CD8-positive, alpha-beta memory T cell (primary cell): Measurements from ENCODE around the gene SLC12A5. TPM values are rescaled to one million over a fixed set of nuclear protein-coding genes. Genes with fewer than 3 reads are reported as not detected.
A peak's percentile ranks its signal among the peaks of the same experiment; 100 is the strongest.
"Not testable (repeated sequence)": the region's sequence is repeated elsewhere in the genome, so short reads cannot be mapped to it uniquely, and the experiment has no call there.

Experiments
- CTCF ChIA-PET: fragments of 350-600 bp; sonication (Branson Sonifier 250); formaldehyde crosslinking; loops from one replicate; lab custom pipeline; 2021; ENCODE audit warnings: antibody characterized with exemption; lab: Charles Lee
- POLR2A ChIA-PET: fragments of 350-600 bp; sonication (Branson Sonifier 250); formaldehyde crosslinking; loops from one replicate; lab custom pipeline; 2021; ENCODE audit warnings: antibody characterized with exemption; lab: Charles Lee
- DNase-seq, 5 donors: peaks; one replicate each; pipeline versions ENCODE4 v3.0.0 to v3.0.0-alpha.2; 2020 to 2022; ENCODE audit warnings: mixed read lengths in 1 of 5
- H3K27ac ChIP-seq: one replicate; pipeline ENCODE4 v1.7.0; 2013; ENCODE audit warnings: low read depth, mild to moderate bottlenecking, low read length, moderate library complexity
- H3K27me3 ChIP-seq: 2 replicates; pipeline ENCODE4 v1.7.0; 2013; ENCODE audit warnings: low read length, mild to moderate bottlenecking; ENCODE audit not compliant: insufficient read depth, poor library complexity, severe bottlenecking
- H3K36me3 ChIP-seq: 2 replicates; pipeline ENCODE4 v1.7.0; 2013; ENCODE audit warnings: mild to moderate bottlenecking, low read length, moderate library complexity; ENCODE audit not compliant: insufficient read depth
- H3K4me1 ChIP-seq: 2 replicates; pipeline ENCODE4 v1.7.0; 2013; ENCODE audit warnings: mild to moderate bottlenecking, low read length, moderate library complexity; ENCODE audit not compliant: insufficient read depth
- H3K4me3 ChIP-seq: 2 replicates; pipeline ENCODE4 v1.7.0; 2013; ENCODE audit warnings: mild to moderate bottlenecking, low read length
- H3K9me3 ChIP-seq: 2 replicates; pipeline ENCODE4 v1.7.0; 2013; ENCODE audit warnings: mild to moderate bottlenecking, low read length
- H3K27ac Mint-ChIP-seq, 8 donors: one replicate each; pipeline ENCODE4 v1.8.0; 2020 to 2021; ENCODE audit warnings: mixed read lengths in 8 of 8, mild to moderate bottlenecking in 6 of 8, inconsistent platforms in 3 of 8, moderate library complexity in 3 of 8
- H3K27me3 Mint-ChIP-seq, 2 donors: one replicate each; pipeline ENCODE4 v1.8.0; 2020 to 2021; ENCODE audit warnings: mixed read lengths in 2 of 2, mild to moderate bottlenecking in 1 of 2, moderate library complexity in 1 of 2
- H3K36me3 Mint-ChIP-seq, 3 donors: one replicate each; pipeline ENCODE4 v1.8.0; 2020 to 2021; ENCODE audit warnings: mixed read lengths in 3 of 3, inconsistent platforms in 1 of 3, mild to moderate bottlenecking in 1 of 3
- H3K4me1 Mint-ChIP-seq, 3 donors: one replicate each; pipeline ENCODE4 v1.8.0; 2020 to 2021; ENCODE audit warnings: mixed read lengths in 3 of 3, inconsistent platforms in 1 of 3, mild to moderate bottlenecking in 1 of 3
- H3K4me3 Mint-ChIP-seq, 7 donors: one replicate each; pipeline ENCODE4 v1.8.0; 2020 to 2021; ENCODE audit warnings: mixed read lengths in 7 of 7, mild to moderate bottlenecking in 6 of 7, moderate library complexity in 4 of 7, inconsistent platforms in 2 of 7
- H3K9me3 Mint-ChIP-seq, 5 donors: one replicate each; pipeline ENCODE4 v1.8.0; 2020 to 2022; ENCODE audit warnings: mixed read lengths in 5 of 5, mild to moderate bottlenecking in 3 of 5, moderate library complexity in 2 of 5, inconsistent platforms in 1 of 5
- polyA plus RNA-seq: library from polyadenylated mRNA; unstranded; fragments of 300-500 nt; fragmentation: Illumina TruSeq; gene quantifications from one replicate; pipeline ENCODE4 v1.2.3, GENCODE V29; 2021
- total RNA-seq, 2 experiments: library from RNA; stranded (reverse); gene quantifications; one replicate each; pipeline ENCODE4 v1.2.3, GENCODE V29; 2021

SLC12A5 gene
- total and polyA plus RNA-seq, 3 experiments from 2014 or later: not detected

GRCh38 chr20:46093531-46093930 is 64.5 kb downstream of the SLC12A5 start:
- Histone ChIP-seq H3K36me3 (no peaks in the 10 kb centered on the region), H3K9me3 (no peaks in the 10 kb centered on the region), H3K27me3 (peaks cover 5% of the 10 kb centered on the region), H3K4me1 (peaks cover under 1% of the 10 kb centered on the region), H3K27ac (no peak overlapping the region), H3K4me3 (no peak overlapping the region)
- no peak overlapping the region for H3K4me3 Mint-ChIP-seq
- CTCF ChIA-PET: no interaction called here
- H3K27me3 Mint-ChIP-seq: peaks cover 7 to 17% of the 10 kb centered on the region in 2 donors
- POLR2A ChIA-PET: no interaction called here
- H3K9me3 Mint-ChIP-seq: no peaks in the 10 kb centered on the region
- peaks cover 14 to 15% (median 14%) of the 10 kb centered on the region in 3 donors for H3K4me1 Mint-ChIP-seq
- H3K27ac Mint-ChIP-seq: peak overlapping the region in 1 of 8 donors; percentile 71
- no peak for DNase-seq
- peaks cover 0 to 6% (median 1%) of the 10 kb centered on the region in 3 donors for H3K36me3 Mint-ChIP-seq

DNA sequence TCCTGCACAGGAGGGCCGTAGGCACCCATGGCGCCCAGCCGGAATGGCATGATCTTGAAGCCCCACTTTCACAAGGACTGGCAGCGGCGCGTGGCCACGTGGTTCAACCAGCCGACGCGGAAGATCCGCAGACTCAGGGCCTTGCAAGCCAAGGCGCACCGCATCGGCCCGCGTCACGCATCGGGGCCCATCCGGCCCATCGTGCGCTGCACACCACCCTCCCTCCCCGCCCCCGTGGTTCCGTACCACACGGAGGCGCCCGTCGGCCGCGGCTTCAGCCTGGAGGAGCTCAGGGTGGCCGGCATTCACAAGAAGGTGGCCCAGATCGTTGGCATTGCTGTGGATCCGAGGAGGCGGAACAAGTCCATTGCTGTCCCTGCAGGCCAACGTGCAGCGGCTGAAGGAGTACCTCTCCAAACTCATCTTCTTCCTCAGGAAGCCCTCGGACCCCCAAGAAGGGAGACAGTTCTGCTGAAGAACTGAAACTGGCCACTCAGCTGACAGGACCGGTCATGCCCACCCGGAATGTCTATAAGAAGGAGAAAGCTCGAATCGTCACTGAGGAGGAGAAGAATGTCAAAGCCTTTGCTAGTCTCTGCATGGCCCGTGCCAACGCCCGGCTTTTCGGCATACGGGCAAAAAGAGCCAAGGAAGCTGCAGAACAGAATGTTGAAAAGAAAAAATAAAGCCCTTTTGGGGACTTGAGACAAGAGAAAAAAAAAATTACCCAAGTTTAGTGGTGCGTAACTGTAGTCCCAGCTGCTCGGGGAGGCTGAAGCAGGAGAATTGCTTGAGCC is 70.7 kb downstream of the SLC12A5 start:
- H3K4me1 Mint-ChIP-seq: no peaks in the 10 kb centered on the region
- CTCF ChIA-PET: no interaction called here
- peaks cover 0 to 15% (median 0%) of the 10 kb centered on the region in 3 donors for H3K36me3 Mint-ChIP-seq
- Histone ChIP-seq H3K36me3 (no peaks in the 10 kb centered on the region), H3K4me1 (no peaks in the 10 kb centered on the region), H3K27me3 (peaks cover 13% of the 10 kb centered on the region), H3K9me3 (no peaks in the 10 kb centered on the region), H3K4me3 (no peak overlapping the region), H3K27ac (no peak overlapping the region)
- H3K4me3 Mint-ChIP-seq: no peak overlapping the region
- POLR2A ChIA-PET: no interaction called here
- H3K9me3 Mint-ChIP-seq: peaks cover 0 to 6% (median 2%) of the 10 kb centered on the region in 5 donors
- peaks cover 38 to 62% of the 10 kb centered on the region in 2 donors for H3K27me3 Mint-ChIP-seq
- no peak overlapping the region for H3K27ac Mint-ChIP-seq
- DNase-seq: no peak

DNA sequence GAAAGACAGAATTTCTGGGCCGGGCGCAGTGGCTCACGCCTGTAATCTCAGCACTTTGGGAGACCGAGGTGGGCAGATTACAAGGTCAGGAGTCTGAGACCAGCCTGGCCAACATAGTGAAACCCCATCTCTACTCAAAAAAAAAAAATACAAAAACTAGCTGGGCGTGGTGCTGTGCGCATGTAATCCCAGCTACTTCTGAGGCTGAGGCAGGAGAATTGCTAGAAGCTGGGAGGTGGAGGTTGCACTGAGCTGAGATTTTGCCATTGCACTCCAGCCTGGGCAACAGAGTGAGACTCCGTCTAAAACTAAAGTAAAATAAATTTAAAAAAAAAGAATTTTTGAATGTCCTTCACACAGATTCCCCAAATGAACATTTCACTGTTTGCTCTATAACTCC is 71.4 kb downstream of the SLC12A5 start:
- H3K4me1 ChIP-seq, H3K36me3 ChIP-seq, H3K27ac ChIP-seq, H3K9me3 ChIP-seq, POLR2A ChIA-PET, H3K27ac Mint-ChIP-seq, CTCF ChIA-PET, H3K4me3 ChIP-seq, H3K4me1 Mint-ChIP-seq, DNase-seq, H3K9me3 Mint-ChIP-seq, H3K4me3 Mint-ChIP-seq: not testable (repeated sequence)
- H3K27me3 Mint-ChIP-seq: peaks cover 42 to 69% of the 10 kb centered on the region in 2 donors
- H3K36me3 Mint-ChIP-seq: peaks cover 0 to 21% (median 0%) of the 10 kb centered on the region in 3 donors
- H3K27me3 ChIP-seq: peaks cover 13% of the 10 kb centered on the region

DNA sequence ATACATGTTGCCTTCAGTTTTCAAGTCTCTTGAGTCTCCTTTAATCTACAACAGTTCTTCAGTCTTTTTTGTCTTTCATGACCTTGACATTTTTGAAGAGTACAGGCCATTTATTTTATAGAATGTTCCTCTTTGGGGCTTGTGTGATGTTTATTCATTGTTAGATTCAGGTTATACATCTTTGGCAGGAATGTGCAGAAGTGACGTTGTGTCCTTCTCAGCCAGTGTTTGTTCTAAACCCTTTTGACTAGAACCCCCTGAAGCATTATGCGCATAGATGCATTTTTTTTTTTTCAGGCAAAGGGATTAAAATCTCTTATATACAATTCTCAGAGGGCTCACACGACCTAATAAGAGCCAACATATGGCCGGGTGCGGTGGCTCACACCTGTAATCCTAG is 72.0 kb downstream of the SLC12A5 start:
- Histone ChIP-seq H3K4me3 (no peak overlapping the region), H3K4me1 (no peaks in the 10 kb centered on the region), H3K9me3 (no peaks in the 10 kb centered on the region), H3K27me3 (peaks cover 13% of the 10 kb centered on the region), H3K36me3 (no peaks in the 10 kb centered on the region), H3K27ac (no peak overlapping the region)
- no peak for DNase-seq
- H3K27ac Mint-ChIP-seq: no peak overlapping the region
- H3K4me3 Mint-ChIP-seq: no peak overlapping the region
- H3K36me3 Mint-ChIP-seq: peaks cover 0 to 21% (median 0%) of the 10 kb centered on the region in 3 donors
- ChIA-PET CTCF (no interaction called here), POLR2A (no interaction called here)
- H3K27me3 Mint-ChIP-seq: peaks cover 43 to 73% of the 10 kb centered on the region in 2 donors
- peaks cover 0 to 6% (median 2%) of the 10 kb centered on the region in 5 donors for H3K9me3 Mint-ChIP-seq
- H3K4me1 Mint-ChIP-seq: no peaks in the 10 kb centered on the region

- Histone ChIP-seq H3K4me3 (no peak overlapping the region), H3K27me3 (peaks cover 13% of the 10 kb centered on the region), H3K4me1 (no peaks in the 10 kb centered on the region), H3K27ac (no peak overlapping the region), H3K9me3 (no peaks in the 10 kb centered on the region), H3K36me3 (no peaks in the 10 kb centered on the region)
- DNase-seq: no peak
- CTCF ChIA-PET: no interaction called here
- Mint-ChIP-seq H3K4me3 (no peak overlapping the region), H3K9me3 (peaks cover 0 to 6% (median 2%) of the 10 kb centered on the region in 5 donors), H3K27ac (no peak overlapping the region), H3K36me3 (peaks cover 0 to 21% (median 0%) of the 10 kb centered on the region in 3 donors), H3K27me3 (peaks cover 47 to 75% of the 10 kb centered on the region in 2 donors), H3K4me1 (no peaks in the 10 kb centered on the region)
- POLR2A ChIA-PET: no interaction called here
Observed at GRCh38 chr20:46101957-46102356, 72.9 kb downstream of the SLC12A5 start.

- H3K27me3 Mint-ChIP-seq: peaks cover 49 to 79% of the 10 kb centered on the region in 2 donors
Observed at GRCh38 chr20:46102940-46103339, 73.9 kb downstream of the SLC12A5 start.

DNA sequence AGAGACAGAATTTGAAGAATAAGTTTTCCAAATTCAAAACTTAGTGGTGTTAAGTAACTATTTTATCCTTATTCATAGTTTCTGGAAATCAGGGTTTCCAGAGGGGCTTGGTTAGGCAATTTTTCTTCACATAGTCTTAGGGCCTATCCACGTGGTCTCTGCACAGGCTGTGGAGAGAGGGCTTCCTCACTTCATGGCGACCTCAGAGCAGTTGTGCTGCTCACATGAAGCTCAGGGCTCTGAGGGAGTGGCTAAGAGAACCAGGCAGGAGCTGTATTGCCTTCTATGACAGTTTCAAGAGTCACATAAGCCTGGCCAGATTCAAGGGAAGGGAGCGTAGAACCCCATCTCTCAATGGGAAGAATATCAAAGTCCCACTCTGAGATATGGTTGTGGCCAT is 75.2 kb downstream of the SLC12A5 start:
- DNase-seq: no peak
- no peaks in the 10 kb centered on the region for H3K4me1 ChIP-seq
- peaks cover 0 to 6% (median 2%) of the 10 kb centered on the region in 5 donors for H3K9me3 Mint-ChIP-seq
- no peaks in the 10 kb centered on the region for H3K4me1 Mint-ChIP-seq
- no peak overlapping the region for H3K27ac Mint-ChIP-seq
- no peak overlapping the region for H3K4me3 ChIP-seq
- POLR2A ChIA-PET: no interaction called here
- H3K27me3 ChIP-seq: peaks cover 8% of the 10 kb centered on the region
- no peaks in the 10 kb centered on the region for H3K36me3 ChIP-seq
- H3K27me3 Mint-ChIP-seq: peaks cover 46 to 80% of the 10 kb centered on the region in 2 donors
- no peak overlapping the region for H3K4me3 Mint-ChIP-seq
- CTCF ChIA-PET: no interaction called here
- no peak overlapping the region for H3K27ac ChIP-seq
- H3K36me3 Mint-ChIP-seq: peaks cover 0 to 18% (median 0%) of the 10 kb centered on the region in 3 donors
- no peaks in the 10 kb centered on the region for H3K9me3 ChIP-seq

More at GRCh38 chr20:46102940-46103339, 73.9 kb downstream of the SLC12A5 start:
- Histone ChIP-seq H3K9me3 (no peaks in the 10 kb centered on the region), H3K4me3 (no peak overlapping the region), H3K27me3 (peaks cover 12% of the 10 kb centered on the region), H3K4me1 (no peaks in the 10 kb centered on the region), H3K27ac (no peak overlapping the region), H3K36me3 (no peaks in the 10 kb centered on the region)
- Mint-ChIP-seq H3K36me3 (peaks cover 0 to 21% (median 0%) of the 10 kb centered on the region in 3 donors), H3K9me3 (peaks cover 0 to 6% (median 2%) of the 10 kb centered on the region in 5 donors), H3K4me3 (no peak overlapping the region), H3K27ac (peak overlapping the region in 1 of 8 donors; percentile 6), H3K4me1 (no peaks in the 10 kb centered on the region)
- no peak for DNase-seq
- ChIA-PET CTCF (no interaction called here), POLR2A (no interaction called here)

DNA sequence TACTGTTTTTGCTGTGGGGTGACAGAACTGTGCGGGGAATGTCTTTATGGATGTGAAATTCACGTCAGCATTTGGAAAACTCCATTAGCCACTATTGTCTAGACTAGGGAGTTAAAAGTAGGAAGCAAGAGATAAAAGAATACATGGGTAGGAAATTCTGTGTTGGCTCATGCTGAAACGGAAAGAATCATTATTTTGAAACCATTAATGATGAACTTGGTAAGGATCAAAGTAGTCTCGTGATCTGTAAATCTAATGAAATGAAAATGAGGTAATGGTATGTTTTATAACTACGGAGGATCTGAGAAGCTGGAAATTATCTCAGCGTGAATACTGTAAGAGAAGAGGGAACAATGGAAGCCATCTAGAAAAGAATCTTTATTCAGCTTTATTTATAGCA is 78.0 kb downstream of the SLC12A5 start:
- CTCF ChIA-PET: no interaction called here
- peaks cover 0 to 6% (median 2%) of the 10 kb centered on the region in 5 donors for H3K9me3 Mint-ChIP-seq
- Histone ChIP-seq H3K36me3 (no peaks in the 10 kb centered on the region), H3K27ac (no peak overlapping the region), H3K9me3 (no peaks in the 10 kb centered on the region), H3K27me3 (no peaks in the 10 kb centered on the region), H3K4me3 (no peak overlapping the region), H3K4me1 (no peaks in the 10 kb centered on the region)
- no peak for DNase-seq
- no peaks in the 10 kb centered on the region for H3K4me1 Mint-ChIP-seq
- no peak overlapping the region for H3K4me3 Mint-ChIP-seq
- H3K36me3 Mint-ChIP-seq: peaks cover 0 to 15% (median 0%) of the 10 kb centered on the region in 3 donors
- POLR2A ChIA-PET: no interaction called here
- H3K27ac Mint-ChIP-seq: no peak overlapping the region
- peaks cover 43 to 75% of the 10 kb centered on the region in 2 donors for H3K27me3 Mint-ChIP-seq
